Measurements from ENCODE around the gene GCNA. TPM values are rescaled to one million over a fixed set of nuclear protein-coding genes. Genes with fewer than 3 reads are reported as not detected.

Gene GCNA
- polyA plus RNA-seq, 1 donor (not counting 4 experiments of a cell fraction or from before 2014, with no cell fraction given): 1.2 TPM

DNA sequence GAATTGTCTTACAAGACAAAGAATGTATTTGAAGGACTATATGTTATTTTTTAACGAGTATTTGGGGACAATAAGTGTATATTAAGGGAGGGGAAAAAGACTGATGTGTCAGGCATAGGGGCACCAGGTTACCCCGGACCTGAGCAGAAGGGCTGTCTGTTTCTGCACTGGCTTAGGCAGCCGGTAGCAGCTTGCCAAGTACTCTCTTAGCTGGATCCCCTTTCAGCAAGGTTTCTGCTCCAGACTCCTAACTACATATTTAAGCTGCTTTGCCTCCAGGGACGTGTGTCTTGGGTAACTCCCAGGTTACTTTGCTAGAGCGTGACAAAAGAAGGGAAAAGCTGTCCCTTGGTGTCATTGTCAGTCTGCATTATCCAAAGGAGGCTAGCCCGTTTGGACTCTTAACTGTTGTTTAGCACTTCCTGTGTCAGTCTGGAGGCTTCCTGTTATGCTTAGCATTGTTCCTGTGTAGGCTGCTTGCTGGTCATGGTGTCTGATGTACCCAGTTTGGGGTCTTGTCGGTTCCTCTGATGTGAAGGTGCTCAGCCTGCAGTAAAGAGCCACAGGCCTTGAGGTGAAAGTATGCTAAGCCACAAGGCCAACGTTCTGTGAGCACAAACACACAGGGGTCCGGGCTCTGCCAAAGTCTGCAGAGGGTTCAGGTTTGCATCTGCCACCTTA is 28.4 kb downstream of the GCNA start:
- no peak overlapping the region for H3K4me3 ChIP-seq (ENCODE audit: control insufficient read depth in 2 of 3, extremely low read depth in 1 of 3, insufficient read depth in 2 of 3, low read depth in 1 of 3, low read length in 3 of 3)
- DNase-seq (ENCODE audit: low read depth, low spot score) (no peak), FAIRE-seq (no peak)
- H3K9me1 ChIP-seq (ENCODE audit: control insufficient read depth, extremely low read depth, insufficient read depth, low read length): no peaks in the 10 kb centered on the region
- no peaks in the 10 kb centered on the region for H3K79me2 ChIP-seq (ENCODE audit: control insufficient read depth, insufficient read depth, low read length)
- no peak overlapping the region for H3K27ac ChIP-seq (ENCODE audit: control insufficient read depth, insufficient read depth, low read length)
- H3K27me3 ChIP-seq (ENCODE audit: control insufficient read depth, extremely low read depth, insufficient read depth, low read length): no peaks in the 10 kb centered on the region
- H3K36me3 ChIP-seq (ENCODE audit: control insufficient read depth in 2 of 2, extremely low read depth in 1 of 2, insufficient read depth in 2 of 2, low read length in 2 of 2): peaks cover 6 to 9% of the 10 kb centered on the region in 2 experiments
- no peak overlapping the region for H2AFZ ChIP-seq (ENCODE audit: control insufficient read depth, low read length)
- no peaks in the 10 kb centered on the region for H3K4me1 ChIP-seq (ENCODE audit: control insufficient read depth, extremely low read depth, insufficient read depth, low read length)
- dilution Hi-C loops (cut with MboI; ENCODE audit: extremely low pct_ligation_motif_present, low sequenced_read_pairs): no loop called here
- peaks cover 4% of the 10 kb centered on the region for H3K9me3 ChIP-seq (ENCODE audit: control insufficient read depth, low read depth, low read length)
- H3K9ac ChIP-seq (ENCODE audit: control insufficient read depth, extremely low read depth, insufficient read depth, low read length): no peak overlapping the region
- no peaks in the 10 kb centered on the region for H4K20me1 ChIP-seq (ENCODE audit: control insufficient read depth, extremely low read depth, insufficient read depth, low read length)
- H3K4me2 ChIP-seq (ENCODE audit: control insufficient read depth, extremely low read depth, insufficient read depth, low read depth, low read length): no peak overlapping the region
- TF ChIP-seq, protein P1, sequence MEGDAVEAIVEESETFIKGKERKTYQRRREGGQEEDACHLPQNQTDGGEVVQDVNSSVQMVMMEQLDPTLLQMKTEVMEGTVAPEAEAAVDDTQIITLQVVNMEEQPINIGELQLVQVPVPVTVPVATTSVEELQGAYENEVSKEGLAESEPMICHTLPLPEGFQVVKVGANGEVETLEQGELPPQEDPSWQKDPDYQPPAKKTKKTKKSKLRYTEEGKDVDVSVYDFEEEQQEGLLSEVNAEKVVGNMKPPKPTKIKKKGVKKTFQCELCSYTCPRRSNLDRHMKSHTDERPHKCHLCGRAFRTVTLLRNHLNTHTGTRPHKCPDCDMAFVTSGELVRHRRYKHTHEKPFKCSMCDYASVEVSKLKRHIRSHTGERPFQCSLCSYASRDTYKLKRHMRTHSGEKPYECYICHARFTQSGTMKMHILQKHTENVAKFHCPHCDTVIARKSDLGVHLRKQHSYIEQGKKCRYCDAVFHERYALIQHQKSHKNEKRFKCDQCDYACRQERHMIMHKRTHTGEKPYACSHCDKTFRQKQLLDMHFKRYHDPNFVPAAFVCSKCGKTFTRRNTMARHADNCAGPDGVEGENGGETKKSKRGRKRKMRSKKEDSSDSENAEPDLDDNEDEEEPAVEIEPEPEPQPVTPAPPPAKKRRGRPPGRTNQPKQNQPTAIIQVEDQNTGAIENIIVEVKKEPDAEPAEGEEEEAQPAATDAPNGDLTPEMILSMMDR (optimal IDR thresholded peaks at IDR 0.05 in 1 of 3, IDR thresholded peaks at IDR 0.05 in 1 of 3, conservative IDR thresholded peaks at IDR 0.05 in 1 of 3; ENCODE audit: extremely low read depth in 1 of 3, insufficient read depth in 2 of 3, low read length in 3 of 3): no peak
- no peak for TF ChIP-seq EZH2 (IDR thresholded peaks at IDR 0.05; ENCODE audit: low read length)

DNA sequence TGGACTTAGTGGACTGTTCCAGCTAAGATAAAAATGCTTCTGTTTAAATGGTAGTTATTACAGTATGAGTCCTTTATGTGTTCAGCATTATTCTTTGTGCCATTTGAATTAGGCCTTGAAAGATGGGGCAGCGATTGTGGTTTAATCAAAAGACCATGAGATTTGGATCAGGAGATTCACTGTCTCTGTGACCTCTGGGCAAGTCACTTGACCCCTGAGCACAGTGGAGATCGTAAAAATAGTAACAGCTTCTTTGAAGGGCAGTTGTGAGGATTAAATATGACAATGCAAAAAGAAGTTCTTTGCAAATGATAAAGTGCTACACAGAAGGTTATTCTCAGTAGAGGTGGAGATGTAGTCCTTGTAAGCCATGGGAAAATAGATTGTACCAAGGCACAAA is 29.3 kb downstream of the GCNA start:
- Histone ChIP-seq H4K20me1 (ENCODE audit: control insufficient read depth, extremely low read depth, insufficient read depth, low read length) (no peaks in the 10 kb centered on the region), H3K27me3 (ENCODE audit: control insufficient read depth, extremely low read depth, insufficient read depth, low read length) (no peaks in the 10 kb centered on the region), H3K9ac (ENCODE audit: control insufficient read depth, extremely low read depth, insufficient read depth, low read length) (no peak overlapping the region), H3K9me3 (ENCODE audit: control insufficient read depth, low read depth, low read length) (peaks cover 4% of the 10 kb centered on the region), H3K4me2 (ENCODE audit: control insufficient read depth, extremely low read depth, insufficient read depth, low read depth, low read length) (no peak overlapping the region), H3K27ac (ENCODE audit: control insufficient read depth, insufficient read depth, low read length) (no peak overlapping the region), H3K4me3 (ENCODE audit: control insufficient read depth in 2 of 3, extremely low read depth in 1 of 3, insufficient read depth in 2 of 3, low read depth in 1 of 3, low read length in 3 of 3) (no peak overlapping the region), H3K4me1 (ENCODE audit: control insufficient read depth, extremely low read depth, insufficient read depth, low read length) (no peaks in the 10 kb centered on the region), H3K79me2 (ENCODE audit: control insufficient read depth, insufficient read depth, low read length) (no peaks in the 10 kb centered on the region), H2AFZ (ENCODE audit: control insufficient read depth, low read length) (no peak overlapping the region), H3K9me1 (ENCODE audit: control insufficient read depth, extremely low read depth, insufficient read depth, low read length) (no peaks in the 10 kb centered on the region), H3K36me3 (ENCODE audit: control insufficient read depth in 2 of 2, extremely low read depth in 1 of 2, insufficient read depth in 2 of 2, low read length in 2 of 2) (peaks cover 6 to 9% of the 10 kb centered on the region in 2 experiments)
- no peak for TF ChIP-seq EZH2 (IDR thresholded peaks at IDR 0.05; ENCODE audit: low read length)
- TF ChIP-seq, protein P1 (optimal IDR thresholded peaks at IDR 0.05 in 1 of 3, IDR thresholded peaks at IDR 0.05 in 1 of 3, conservative IDR thresholded peaks at IDR 0.05 in 1 of 3; ENCODE audit: extremely low read depth in 1 of 3, insufficient read depth in 2 of 3, low read length in 3 of 3): no peak
- FAIRE-seq (no peak), DNase-seq (ENCODE audit: low read depth, low spot score) (no peak)
- dilution Hi-C loops (cut with MboI; ENCODE audit: extremely low pct_ligation_motif_present, low sequenced_read_pairs): no loop called here

Data from keratinocyte (primary cell).